GM18867 (cell line): ENCODE data around the gene MFRP.

Experiments used
- ATAC-seq: cut with Tn5 transposase; IDR thresholded peaks from one replicate; pipeline ENCODE4 v1.9.1; 2021; ENCODE audit warnings: mild to moderate bottlenecking, moderate library complexity; ENCODE audit not compliant: unreplicated experiment

Gene MFRP

DNA sequence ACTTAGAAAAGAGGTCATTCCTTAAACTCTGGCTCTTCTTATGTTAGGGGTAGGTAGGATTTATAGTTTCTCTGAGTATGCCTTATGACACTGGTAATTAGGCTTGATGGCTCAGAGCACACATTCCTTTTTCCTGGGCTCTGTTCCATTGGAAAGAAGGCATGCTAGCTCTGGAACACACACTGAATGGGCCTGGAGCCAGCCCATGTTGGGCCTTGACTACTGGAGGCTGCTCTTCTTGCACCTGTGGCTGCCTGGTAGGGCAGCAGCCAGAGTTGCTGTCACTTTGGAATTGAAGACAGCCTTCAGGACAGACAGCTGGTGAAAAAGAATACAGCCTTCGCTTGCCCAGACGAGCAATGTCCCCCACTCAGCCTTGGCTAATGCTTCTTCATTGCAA, 47.8 kb downstream of the MFRP start:
- no peak for ATAC-seq

GRCh38 chr11:119297938-119298337, 48.6 kb downstream of the MFRP start:
- no peak for ATAC-seq

- no peak for ATAC-seq
Observed at GRCh38 chr11:119295178-119295577, 51.3 kb downstream of the MFRP start.

GRCh38 chr11:119293461-119293860, 53.0 kb downstream of the MFRP start:
- ATAC-seq: no peak

- no peak for ATAC-seq
Observed at GRCh38 chr11:119290894-119291497, 55.5 kb downstream of the MFRP start.
